Activated CD4-positive, CD25-positive, alpha-beta regulatory T cell treated with anti-CD3 and anti-CD28 coated beads, Interleukin-2, amount 50 U/mL, for 16 hours (primary cell): ENCODE measurements around the gene PPP2R2D.
"Not testable (repeated sequence)": the region's sequence is repeated elsewhere in the genome, so short reads cannot be mapped to it uniquely, and the experiment has no call there.

Experiments
- DNase-seq: peaks from one replicate; pipeline ENCODE4 v3.0.0-alpha.2; 2020; ENCODE audit warnings: low read depth, low spot score

PPP2R2D gene

GRCh38 chr10:131868436-131868835 is 32.4 kb upstream of the PPP2R2D start:
- DNase-seq, result no peak

- DNase-seq, result no peak
Observed at GRCh38 chr10:131869344-131869743, 31.5 kb upstream of the PPP2R2D start.

- DNase-seq, result no peak
Observed at GRCh38 chr10:131870411-131870810, 30.4 kb upstream of the PPP2R2D start.

- no peak for DNase-seq
Observed at GRCh38 chr10:131870831-131871672, 29.8 kb upstream of the PPP2R2D start.

GRCh38 chr10:131871673-131872005 is 29.2 kb upstream of the PPP2R2D start:
- no peak for DNase-seq

GRCh38 chr10:131872011-131872826 is 28.6 kb upstream of the PPP2R2D start:
- no peak for DNase-seq

GRCh38 chr10:131872827-131873375 is 27.9 kb upstream of the PPP2R2D start:
- DNase-seq, result no peak

GRCh38 chr10:131874991-131875451 is 25.8 kb upstream of the PPP2R2D start:
- DNase-seq, result peak; percentile 14

- DNase-seq, result no peak
Observed at GRCh38 chr10:131875501-131875900, 25.3 kb upstream of the PPP2R2D start.

- no peak for DNase-seq
Observed at GRCh38 chr10:131876017-131876416, 24.8 kb upstream of the PPP2R2D start.

GRCh38 chr10:131876508-131876907 is 24.3 kb upstream of the PPP2R2D start:
- no peak for DNase-seq

GRCh38 chr10:131880016-131880590 is 20.7 kb upstream of the PPP2R2D start:
- no peak for DNase-seq

- no peak for DNase-seq
Observed at GRCh38 chr10:131881104-131881880, 19.5 kb upstream of the PPP2R2D start.

- DNase-seq, result no peak
Observed at GRCh38 chr10:131882151-131882550, 18.7 kb upstream of the PPP2R2D start.

- no peak for DNase-seq
Observed at GRCh38 chr10:131882590-131883451, 18.0 kb upstream of the PPP2R2D start.

GRCh38 chr10:131883621-131884393 is 17.0 kb upstream of the PPP2R2D start:
- not testable (repeated sequence) for DNase-seq

- peak; percentile 56 for DNase-seq
Observed at GRCh38 chr10:131885391-131886165, 15.2 kb upstream of the PPP2R2D start.

GRCh38 chr10:131886237-131886636 is 14.6 kb upstream of the PPP2R2D start:
- DNase-seq, result no peak

GRCh38 chr10:131888186-131888604 is 12.6 kb upstream of the PPP2R2D start:
- DNase-seq, result no peak
